ENCODE results near the gene NKIRAS1. TPM values are rescaled to one million over a fixed set of nuclear protein-coding genes. Genes with fewer than 3 reads are reported as not detected.
"Not testable (repeated sequence)": the region's sequence is repeated elsewhere in the genome, so short reads cannot be mapped to it uniquely, and the experiment has no call there.

Gene NKIRAS1
- total and polyA plus RNA-seq, 2 experiments from 2014 or later, result 9.2 to 9.7 TPM

DNA sequence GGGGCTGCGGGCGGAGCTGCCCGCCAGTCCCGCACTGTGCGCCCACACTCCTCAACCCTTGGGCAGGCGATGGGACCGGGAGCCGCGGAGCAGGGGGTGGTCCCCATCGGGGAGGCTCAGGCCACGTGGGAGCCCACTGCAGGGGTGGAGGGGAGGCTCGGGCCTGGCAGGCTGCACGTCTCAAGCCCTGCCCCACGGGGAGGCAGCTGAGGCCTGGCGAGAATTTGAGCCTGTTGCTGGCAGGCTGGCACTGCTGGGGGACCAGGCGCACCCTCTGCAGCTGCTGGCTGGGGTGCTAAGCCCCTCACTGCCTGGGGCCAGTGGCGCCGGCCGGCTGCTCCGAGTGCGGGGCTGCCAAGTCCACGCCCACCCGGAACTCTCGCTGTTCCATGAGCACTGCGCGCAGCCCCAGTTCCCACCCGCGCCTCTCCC, 34.3 kb downstream of the NKIRAS1 start (continued):
- TF ChIP-seq, protein P1, sequence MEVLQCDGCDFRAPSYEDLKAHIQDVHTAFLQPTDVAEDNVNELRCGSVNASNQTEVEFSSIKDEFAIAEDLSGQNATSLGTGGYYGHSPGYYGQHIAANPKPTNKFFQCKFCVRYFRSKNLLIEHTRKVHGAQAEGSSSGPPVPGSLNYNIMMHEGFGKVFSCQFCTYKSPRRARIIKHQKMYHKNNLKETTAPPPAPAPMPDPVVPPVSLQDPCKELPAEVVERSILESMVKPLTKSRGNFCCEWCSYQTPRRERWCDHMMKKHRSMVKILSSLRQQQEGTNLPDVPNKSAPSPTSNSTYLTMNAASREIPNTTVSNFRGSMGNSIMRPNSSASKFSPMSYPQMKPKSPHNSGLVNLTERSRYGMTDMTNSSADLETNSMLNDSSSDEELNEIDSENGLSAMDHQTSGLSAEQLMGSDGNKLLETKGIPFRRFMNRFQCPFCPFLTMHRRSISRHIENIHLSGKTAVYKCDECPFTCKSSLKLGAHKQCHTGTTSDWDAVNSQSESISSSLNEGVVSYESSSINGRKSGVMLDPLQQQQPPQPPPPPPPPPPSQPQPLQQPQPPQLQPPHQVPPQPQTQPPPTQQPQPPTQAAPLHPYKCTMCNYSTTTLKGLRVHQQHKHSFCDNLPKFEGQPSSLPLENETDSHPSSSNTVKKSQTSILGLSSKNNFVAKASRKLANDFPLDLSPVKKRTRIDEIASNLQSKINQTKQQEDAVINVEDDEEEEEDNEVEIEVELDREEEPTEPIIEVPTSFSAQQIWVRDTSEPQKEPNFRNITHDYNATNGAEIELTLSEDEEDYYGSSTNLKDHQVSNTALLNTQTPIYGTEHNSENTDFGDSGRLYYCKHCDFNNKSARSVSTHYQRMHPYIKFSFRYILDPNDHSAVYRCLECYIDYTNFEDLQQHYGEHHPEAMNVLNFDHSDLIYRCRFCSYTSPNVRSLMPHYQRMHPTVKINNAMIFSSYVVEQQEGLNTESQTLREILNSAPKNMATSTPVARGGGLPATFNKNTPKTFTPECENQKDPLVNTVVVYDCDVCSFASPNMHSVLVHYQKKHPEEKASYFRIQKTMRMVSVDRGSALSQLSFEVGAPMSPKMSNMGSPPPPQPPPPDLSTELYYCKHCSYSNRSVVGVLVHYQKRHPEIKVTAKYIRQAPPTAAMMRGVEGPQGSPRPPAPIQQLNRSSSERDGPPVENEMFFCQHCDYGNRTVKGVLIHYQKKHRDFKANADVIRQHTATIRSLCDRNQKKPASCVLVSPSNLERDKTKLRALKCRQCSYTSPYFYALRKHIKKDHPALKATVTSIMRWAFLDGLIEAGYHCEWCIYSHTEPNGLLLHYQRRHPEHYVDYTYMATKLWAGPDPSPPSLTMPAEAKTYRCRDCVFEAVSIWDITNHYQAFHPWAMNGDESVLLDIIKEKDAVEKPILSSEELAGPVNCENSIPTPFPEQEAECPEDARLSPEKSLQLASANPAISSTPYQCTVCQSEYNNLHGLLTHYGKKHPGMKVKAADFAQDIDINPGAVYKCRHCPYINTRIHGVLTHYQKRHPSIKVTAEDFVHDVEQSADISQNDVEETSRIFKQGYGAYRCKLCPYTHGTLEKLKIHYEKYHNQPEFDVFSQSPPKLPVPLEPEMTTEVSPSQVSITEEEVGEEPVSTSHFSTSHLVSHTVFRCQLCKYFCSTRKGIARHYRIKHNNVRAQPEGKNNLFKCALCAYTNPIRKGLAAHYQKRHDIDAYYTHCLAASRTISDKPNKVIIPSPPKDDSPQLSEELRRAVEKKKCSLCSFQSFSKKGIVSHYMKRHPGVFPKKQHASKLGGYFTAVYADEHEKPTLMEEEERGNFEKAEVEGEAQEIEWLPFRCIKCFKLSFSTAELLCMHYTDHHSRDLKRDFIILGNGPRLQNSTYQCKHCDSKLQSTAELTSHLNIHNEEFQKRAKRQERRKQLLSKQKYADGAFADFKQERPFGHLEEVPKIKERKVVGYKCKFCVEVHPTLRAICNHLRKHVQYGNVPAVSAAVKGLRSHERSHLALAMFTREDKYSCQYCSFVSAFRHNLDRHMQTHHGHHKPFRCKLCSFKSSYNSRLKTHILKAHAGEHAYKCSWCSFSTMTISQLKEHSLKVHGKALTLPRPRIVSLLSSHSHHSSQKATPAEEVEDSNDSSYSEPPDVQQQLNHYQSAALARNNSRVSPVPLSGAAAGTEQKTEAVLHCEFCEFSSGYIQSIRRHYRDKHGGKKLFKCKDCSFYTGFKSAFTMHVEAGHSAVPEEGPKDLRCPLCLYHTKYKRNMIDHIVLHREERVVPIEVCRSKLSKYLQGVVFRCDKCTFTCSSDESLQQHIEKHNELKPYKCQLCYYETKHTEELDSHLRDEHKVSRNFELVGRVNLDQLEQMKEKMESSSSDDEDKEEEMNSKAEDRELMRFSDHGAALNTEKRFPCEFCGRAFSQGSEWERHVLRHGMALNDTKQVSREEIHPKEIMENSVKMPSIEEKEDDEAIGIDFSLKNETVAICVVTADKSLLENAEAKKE (CRISPR knock-in tag; IDR thresholded peaks at IDR 0.05), result no peak

DNA sequence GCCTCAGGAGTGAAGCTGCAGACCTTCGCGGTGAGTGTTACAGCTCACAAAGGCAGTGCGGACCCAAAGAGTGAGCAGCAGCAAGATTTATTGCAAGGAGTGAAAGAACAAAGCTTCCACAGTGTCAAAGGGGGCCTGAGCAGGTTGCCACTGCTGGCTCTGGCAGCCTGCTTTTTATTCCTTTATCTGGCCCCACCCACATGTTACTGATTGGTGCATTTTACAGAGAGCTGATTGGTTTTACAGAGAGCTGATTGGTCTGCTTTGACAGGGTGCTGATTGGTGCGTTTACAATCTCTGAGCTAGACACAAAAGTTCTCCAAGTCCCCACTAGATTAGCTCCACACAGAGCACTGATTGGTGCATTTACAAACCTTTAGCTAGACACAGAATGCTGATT, 34.8 kb downstream of the NKIRAS1 start:
- not testable (repeated sequence) for H3K27me3 Mint-ChIP-seq (ENCODE audit: insufficient read depth, low read depth, poor library complexity); H3K27me3 ChIP-seq (ENCODE audit: insufficient read depth); H3K4me3 Mint-ChIP-seq; DNase-seq (ENCODE audit: low spot score); H3K9me2 ChIP-seq (ENCODE audit: insufficient read depth); H3K4me2 ChIP-seq; ATAC-seq; H3K4me3 ChIP-seq; H3K36me3 ChIP-seq (ENCODE audit: insufficient read depth); H2AFZ ChIP-seq; H3K4me1 Mint-ChIP-seq; H3K4me1 ChIP-seq (ENCODE audit: insufficient read depth); H3K27ac ChIP-seq (ENCODE audit: low read depth); H3F3A ChIP-seq (replicated peaks; ENCODE audit: low read depth); H3K27ac Mint-ChIP-seq
- Histone ChIP-seq H4K20me1 (replicated peaks; ENCODE audit: insufficient read depth) (peaks cover 11% of the 10 kb centered on the region), H3K79me2 (replicated peaks; ENCODE audit: insufficient read depth) (peaks cover 81% of the 10 kb centered on the region)
- Mint-ChIP-seq H3K9me3 (peaks cover 33% of the 10 kb centered on the region), H3K36me3 (ENCODE audit: low read depth) (peaks cover 56% of the 10 kb centered on the region)

DNA sequence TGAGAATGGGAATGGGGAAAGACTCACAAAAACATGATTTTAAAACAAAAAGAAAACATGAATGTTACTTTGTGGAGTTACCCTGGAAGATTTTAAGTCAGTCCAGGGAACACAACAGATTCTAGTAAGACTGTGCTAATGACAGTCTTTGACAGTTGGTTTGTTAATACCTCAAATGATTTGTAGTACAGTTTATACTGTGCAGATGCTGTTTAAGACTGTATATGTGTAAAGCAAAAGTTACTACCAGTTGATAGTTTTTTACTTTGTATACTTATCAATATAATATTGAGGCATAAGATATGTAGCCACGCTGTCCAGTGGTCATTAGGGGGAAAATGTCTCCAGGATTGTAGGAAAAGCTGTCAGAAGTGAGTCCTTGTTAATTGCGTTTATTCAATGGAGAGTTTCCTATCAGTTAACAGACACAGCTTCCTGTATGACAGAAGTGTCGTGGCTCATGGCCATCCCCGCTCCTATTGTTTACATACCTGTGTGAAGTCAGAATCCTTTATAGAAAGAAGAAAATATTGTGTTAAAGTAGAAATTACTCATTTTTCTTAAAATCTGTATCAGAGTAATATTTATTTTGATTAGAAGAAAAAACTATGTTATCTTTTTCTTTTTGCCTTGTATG, 36.0 kb downstream of the NKIRAS1 start:
- Histone ChIP-seq H3K36me3 (ENCODE audit: insufficient read depth) (no peaks in the 10 kb centered on the region; the same call in 1 of the 2 replicates), H3K79me2 (replicated peaks; ENCODE audit: insufficient read depth) (peaks cover 84% of the 10 kb centered on the region), H3K27ac (ENCODE audit: low read depth) (no peak overlapping the region), H4K20me1 (replicated peaks; ENCODE audit: insufficient read depth) (peaks cover 7% of the 10 kb centered on the region; the same call in 1 of the 2 replicates), H3K4me1 (ENCODE audit: insufficient read depth) (no peaks in the 10 kb centered on the region), H2AFZ (no peak overlapping the region), H3K4me2 (no peak overlapping the region), H3F3A (replicated peaks; ENCODE audit: low read depth) (no peaks in the 10 kb centered on the region), H3K9me2 (ENCODE audit: insufficient read depth) (no peaks in the 10 kb centered on the region), H3K4me3 (no peak overlapping the region), H3K27me3 (ENCODE audit: insufficient read depth) (no peaks in the 10 kb centered on the region)
- no peak overlapping the region for H3K27ac Mint-ChIP-seq
- H3K27me3 Mint-ChIP-seq (ENCODE audit: insufficient read depth, low read depth, poor library complexity), result peaks cover 2% of the 10 kb centered on the region
- H3K4me3 Mint-ChIP-seq, result no peak overlapping the region
- DNase-seq (ENCODE audit: low spot score), result no peak
- ATAC-seq, result no peak
- peaks cover 33% of the 10 kb centered on the region for H3K9me3 Mint-ChIP-seq
- H3K36me3 Mint-ChIP-seq (ENCODE audit: low read depth), result peaks cover 64% of the 10 kb centered on the region
- peaks cover 7% of the 10 kb centered on the region for H3K4me1 Mint-ChIP-seq
- TF ChIP-seq EZH2phosphoT487 (IDR thresholded peaks at IDR 0.05; ENCODE audit: unreplicated experiment) (no peak), ZNF114 (CRISPR knock-in tag; IDR thresholded peaks at IDR 0.05) (no peak), ZNF331 (CRISPR knock-in tag; IDR thresholded peaks at IDR 0.05; ENCODE audit: low read depth) (no peak), STAT1 (IDR thresholded peaks at IDR 0.05; ENCODE audit: unreplicated experiment) (no peak)
- TF ChIP-seq, protein P2, sequence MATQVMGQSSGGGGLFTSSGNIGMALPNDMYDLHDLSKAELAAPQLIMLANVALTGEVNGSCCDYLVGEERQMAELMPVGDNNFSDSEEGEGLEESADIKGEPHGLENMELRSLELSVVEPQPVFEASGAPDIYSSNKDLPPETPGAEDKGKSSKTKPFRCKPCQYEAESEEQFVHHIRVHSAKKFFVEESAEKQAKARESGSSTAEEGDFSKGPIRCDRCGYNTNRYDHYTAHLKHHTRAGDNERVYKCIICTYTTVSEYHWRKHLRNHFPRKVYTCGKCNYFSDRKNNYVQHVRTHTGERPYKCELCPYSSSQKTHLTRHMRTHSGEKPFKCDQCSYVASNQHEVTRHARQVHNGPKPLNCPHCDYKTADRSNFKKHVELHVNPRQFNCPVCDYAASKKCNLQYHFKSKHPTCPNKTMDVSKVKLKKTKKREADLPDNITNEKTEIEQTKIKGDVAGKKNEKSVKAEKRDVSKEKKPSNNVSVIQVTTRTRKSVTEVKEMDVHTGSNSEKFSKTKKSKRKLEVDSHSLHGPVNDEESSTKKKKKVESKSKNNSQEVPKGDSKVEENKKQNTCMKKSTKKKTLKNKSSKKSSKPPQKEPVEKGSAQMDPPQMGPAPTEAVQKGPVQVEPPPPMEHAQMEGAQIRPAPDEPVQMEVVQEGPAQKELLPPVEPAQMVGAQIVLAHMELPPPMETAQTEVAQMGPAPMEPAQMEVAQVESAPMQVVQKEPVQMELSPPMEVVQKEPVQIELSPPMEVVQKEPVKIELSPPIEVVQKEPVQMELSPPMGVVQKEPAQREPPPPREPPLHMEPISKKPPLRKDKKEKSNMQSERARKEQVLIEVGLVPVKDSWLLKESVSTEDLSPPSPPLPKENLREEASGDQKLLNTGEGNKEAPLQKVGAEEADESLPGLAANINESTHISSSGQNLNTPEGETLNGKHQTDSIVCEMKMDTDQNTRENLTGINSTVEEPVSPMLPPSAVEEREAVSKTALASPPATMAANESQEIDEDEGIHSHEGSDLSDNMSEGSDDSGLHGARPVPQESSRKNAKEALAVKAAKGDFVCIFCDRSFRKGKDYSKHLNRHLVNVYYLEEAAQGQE (IDR thresholded peaks at IDR 0.05; ENCODE audit: unreplicated experiment), result no peak

Data from GM23338 (cell line).